Natural killer cell (primary cell): ENCODE measurements around the gene CNOT10. TPM values are rescaled to one million over a fixed set of nuclear protein-coding genes. Genes with fewer than 3 reads are reported as not detected.
A peak's percentile ranks its signal among the peaks of the same experiment; 100 is the strongest.

Experiments
- ATAC-seq, 3 donors: fragments of 150-1000 bp in 2 of 3; fragments of 200-7000 bp in 1 of 3; cut with Tn5 transposase; 1 replicate in 1 of 3; 2 replicates in 2 of 3; pipeline ENCODE4 v1.10.0; 2021; ENCODE audit warnings: mild to moderate bottlenecking in 2 of 3, moderate library complexity in 2 of 3
- DNase-seq, 2 donors: peaks; one replicate each; pipeline versions ENCODE4 v3.0.0 to v3.0.0-alpha.2; 2013 to 2021; ENCODE audit warnings: mixed read lengths in 1 of 2
- H3K27ac ChIP-seq: one replicate; pipeline ENCODE4 v1.5.1; 2013; ENCODE audit warnings: mild to moderate bottlenecking, low read length
- H3K27me3 ChIP-seq: one replicate; pipeline ENCODE4 v1.6.1; 2013; ENCODE audit warnings: low read length; ENCODE audit not compliant: control insufficient read depth, insufficient read depth
- H3K36me3 ChIP-seq: one replicate; pipeline ENCODE4 v1.6.1; 2013; ENCODE audit warnings: low read length; ENCODE audit not compliant: control insufficient read depth, insufficient read depth
- H3K4me1 ChIP-seq: one replicate; pipeline ENCODE4 v1.6.1; 2013; ENCODE audit warnings: low read length; ENCODE audit not compliant: control insufficient read depth, insufficient read depth
- H3K4me3 ChIP-seq: one replicate; pipeline ENCODE4 v1.5.1; 2013; ENCODE audit warnings: low read length
- H3K9me3 ChIP-seq: one replicate; pipeline ENCODE4 v1.6.1; 2013; ENCODE audit warnings: low read length; ENCODE audit not compliant: control insufficient read depth, insufficient read depth
- H3K27ac Mint-ChIP-seq, 2 donors: one replicate each; pipeline ENCODE4 v1.8.0; 2022; ENCODE audit warnings: mild to moderate bottlenecking in 2 of 2, mixed read lengths in 2 of 2, moderate library complexity in 1 of 2
- H3K27me3 Mint-ChIP-seq, 2 donors: one replicate each; pipeline ENCODE4 v1.8.0; 2022; ENCODE audit warnings: low read depth in 2 of 2, mixed read lengths in 2 of 2
- H3K36me3 Mint-ChIP-seq: one replicate; pipeline ENCODE4 v1.8.0; 2022; ENCODE audit warnings: mixed read lengths
- H3K4me1 Mint-ChIP-seq, 2 donors: one replicate each; pipeline ENCODE4 v1.8.0; 2022; ENCODE audit warnings: mixed read lengths in 2 of 2
- H3K4me3 Mint-ChIP-seq: one replicate; pipeline ENCODE4 v1.8.0; 2022; ENCODE audit warnings: mild to moderate bottlenecking, moderate library complexity, mixed read lengths
- H3K9me3 Mint-ChIP-seq, 2 donors: one replicate each; pipeline ENCODE4 v1.8.0; 2022; ENCODE audit warnings: mixed read lengths in 2 of 2
- WGBS: methylation state at CpG from one replicate; pipeline ENCODE4 v1.1.7; 2013; ENCODE audit warnings: missing lambda C conversion rate; ENCODE audit not compliant: insufficient coverage; 5-methylcytosine and 5-hydroxymethylcytosine counted together
- intact Hi-C: fragments of 100-400 bp; cut with micrococcal nuclease; formaldehyde crosslinking; loops from one replicate; pipeline ENCODE4 v1.14.2; 2022
- total RNA-seq, 4 donors: library from RNA; stranded (reverse); fragments of 120-200 nt in 1 of 4; gene quantifications; one replicate each; pipeline versions ENCODE4 v1.2.3 to v1.2.4, GENCODE V29; 2013 to 2022
- TF ChIP-seq, protein P1 (sequence below): fragments of 200-600 bp; IDR thresholded peaks from one replicate; pipeline ENCODE4 v1.8.0; 2022; ENCODE audit warnings: antibody characterized with exemption

Gene CNOT10
- total RNA-seq, 3 donors from 2014 or later (not counting 1 experiment from before 2014, with no cell fraction given), result 47.1 to 54.3 (median 53.8) TPM

GRCh38 chr3:32813180-32813579 lies 128.2 kb downstream of the CNOT10 start:
- TF ChIP-seq, protein P1, sequence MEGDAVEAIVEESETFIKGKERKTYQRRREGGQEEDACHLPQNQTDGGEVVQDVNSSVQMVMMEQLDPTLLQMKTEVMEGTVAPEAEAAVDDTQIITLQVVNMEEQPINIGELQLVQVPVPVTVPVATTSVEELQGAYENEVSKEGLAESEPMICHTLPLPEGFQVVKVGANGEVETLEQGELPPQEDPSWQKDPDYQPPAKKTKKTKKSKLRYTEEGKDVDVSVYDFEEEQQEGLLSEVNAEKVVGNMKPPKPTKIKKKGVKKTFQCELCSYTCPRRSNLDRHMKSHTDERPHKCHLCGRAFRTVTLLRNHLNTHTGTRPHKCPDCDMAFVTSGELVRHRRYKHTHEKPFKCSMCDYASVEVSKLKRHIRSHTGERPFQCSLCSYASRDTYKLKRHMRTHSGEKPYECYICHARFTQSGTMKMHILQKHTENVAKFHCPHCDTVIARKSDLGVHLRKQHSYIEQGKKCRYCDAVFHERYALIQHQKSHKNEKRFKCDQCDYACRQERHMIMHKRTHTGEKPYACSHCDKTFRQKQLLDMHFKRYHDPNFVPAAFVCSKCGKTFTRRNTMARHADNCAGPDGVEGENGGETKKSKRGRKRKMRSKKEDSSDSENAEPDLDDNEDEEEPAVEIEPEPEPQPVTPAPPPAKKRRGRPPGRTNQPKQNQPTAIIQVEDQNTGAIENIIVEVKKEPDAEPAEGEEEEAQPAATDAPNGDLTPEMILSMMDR, result no peak
- WGBS, result no CpG with 5 or more reads among the region's 2 CpGs
- Mint-ChIP-seq H3K4me1 (peaks cover 9 to 10% of the 10 kb centered on the region in 2 donors), H3K9me3 (no peaks in the 10 kb centered on the region), H3K36me3 (no peaks in the 10 kb centered on the region), H3K4me3 (no peak overlapping the region), H3K27me3 (peaks cover 19 to 30% of the 10 kb centered on the region in 2 donors), H3K27ac (no peak overlapping the region)
- H3K4me3 ChIP-seq, result no peak overlapping the region
- H3K9me3 ChIP-seq, result no peaks in the 10 kb centered on the region
- H3K27ac ChIP-seq, result no peak overlapping the region
- intact Hi-C loops, result no loop called here
- H3K36me3 ChIP-seq, result no peaks in the 10 kb centered on the region
- peaks cover 5% of the 10 kb centered on the region for H3K27me3 ChIP-seq
- H3K4me1 ChIP-seq, result peaks cover 16% of the 10 kb centered on the region
- no peak for DNase-seq
- ATAC-seq, result no peak

DNA sequence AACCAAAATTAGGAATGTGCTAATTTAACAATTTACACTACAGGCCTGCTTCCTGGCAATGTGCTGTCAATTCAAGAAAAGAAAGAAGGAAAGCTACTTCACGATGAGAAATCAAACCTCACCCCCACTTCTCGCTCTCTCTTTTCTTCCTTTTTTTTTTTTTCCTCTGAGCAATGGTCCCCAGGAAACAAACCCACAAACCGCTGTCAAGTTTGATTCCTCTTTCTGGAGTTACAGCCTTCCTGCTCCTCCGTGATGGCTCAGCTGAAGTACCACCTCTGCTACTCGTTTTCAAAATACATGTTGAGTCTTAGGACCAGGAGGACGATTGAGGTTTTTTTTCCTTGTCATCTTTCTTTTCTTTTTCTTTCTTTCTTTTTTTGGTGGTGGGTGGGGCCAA lies 129.4 kb downstream of the CNOT10 start:
- Histone ChIP-seq H3K27ac (no peak overlapping the region), H3K4me1 (peaks cover 16% of the 10 kb centered on the region), H3K36me3 (no peaks in the 10 kb centered on the region), H3K9me3 (no peaks in the 10 kb centered on the region), H3K4me3 (no peak overlapping the region), H3K27me3 (peaks cover 8% of the 10 kb centered on the region)
- intact Hi-C loops, result no loop called here
- WGBS, result 15% methylated on average over 5 of the region's 6 CpGs
- TF ChIP-seq, protein P1, result no peak
- Mint-ChIP-seq H3K9me3 (no peaks in the 10 kb centered on the region), H3K36me3 (no peaks in the 10 kb centered on the region), H3K4me3 (no peak overlapping the region), H3K27me3 (peaks cover 26 to 39% of the 10 kb centered on the region in 2 donors), H3K27ac (no peak overlapping the region), H3K4me1 (peaks cover 9 to 10% of the 10 kb centered on the region in 2 donors)
- ATAC-seq (no peak), DNase-seq (no peak)

GRCh38 chr3:32815841-32816438 lies 131.0 kb downstream of the CNOT10 start:
- H3K27ac ChIP-seq, result no peak overlapping the region
- peaks cover 9 to 10% of the 10 kb centered on the region in 2 donors for H3K4me1 Mint-ChIP-seq
- no peaks in the 10 kb centered on the region for H3K9me3 Mint-ChIP-seq
- peaks cover 36 to 41% of the 10 kb centered on the region in 2 donors for H3K27me3 Mint-ChIP-seq
- H3K9me3 ChIP-seq, result no peaks in the 10 kb centered on the region
- no peak for ATAC-seq
- no peak overlapping the region for H3K4me3 ChIP-seq
- TF ChIP-seq, protein P1, result no peak
- intact Hi-C loops, result no loop called here
- H3K4me1 ChIP-seq, result peaks cover 16% of the 10 kb centered on the region
- H3K27ac Mint-ChIP-seq, result no peak overlapping the region
- H3K36me3 ChIP-seq, result no peaks in the 10 kb centered on the region
- H3K36me3 Mint-ChIP-seq, result no peaks in the 10 kb centered on the region
- DNase-seq, result no peak
- peaks cover 11% of the 10 kb centered on the region for H3K27me3 ChIP-seq
- 22% methylated on average over 19 of the region's 21 CpGs for WGBS
- peak overlapping the region; percentile 28 for H3K4me3 Mint-ChIP-seq
